Measurements from ENCODE around the gene CRKL.

GRCh38 chr22:20940904-20941385 lies 23.7 kb downstream of the CRKL start:
- TF ChIP-seq CTCF (IDR thresholded peaks at IDR 0.05) (no peak), POLR2A (IDR thresholded peaks at IDR 0.05) (no peak)

Measured in heart left ventricle (tissue), 13 donors.